HG02943 (cell line): ENCODE data around the gene JAZF1.

Source experiments
- ATAC-seq: cut with Tn5 transposase; IDR thresholded peaks from one replicate; pipeline ENCODE4 v1.9.1; 2021; ENCODE audit warnings: mild to moderate bottlenecking, low read depth, moderate library complexity; ENCODE audit not compliant: unreplicated experiment

The JAZF1 gene

GRCh38 chr7:28192786-28193585 is 12.4 kb upstream of the JAZF1 start:
- no peak for ATAC-seq

GRCh38 chr7:28191751-28192150 is 11.2 kb upstream of the JAZF1 start:
- ATAC-seq = no peak

- ATAC-seq = no peak
Measured at GRCh38 chr7:28191184-28191583, 10.6 kb upstream of the JAZF1 start.

DNA sequence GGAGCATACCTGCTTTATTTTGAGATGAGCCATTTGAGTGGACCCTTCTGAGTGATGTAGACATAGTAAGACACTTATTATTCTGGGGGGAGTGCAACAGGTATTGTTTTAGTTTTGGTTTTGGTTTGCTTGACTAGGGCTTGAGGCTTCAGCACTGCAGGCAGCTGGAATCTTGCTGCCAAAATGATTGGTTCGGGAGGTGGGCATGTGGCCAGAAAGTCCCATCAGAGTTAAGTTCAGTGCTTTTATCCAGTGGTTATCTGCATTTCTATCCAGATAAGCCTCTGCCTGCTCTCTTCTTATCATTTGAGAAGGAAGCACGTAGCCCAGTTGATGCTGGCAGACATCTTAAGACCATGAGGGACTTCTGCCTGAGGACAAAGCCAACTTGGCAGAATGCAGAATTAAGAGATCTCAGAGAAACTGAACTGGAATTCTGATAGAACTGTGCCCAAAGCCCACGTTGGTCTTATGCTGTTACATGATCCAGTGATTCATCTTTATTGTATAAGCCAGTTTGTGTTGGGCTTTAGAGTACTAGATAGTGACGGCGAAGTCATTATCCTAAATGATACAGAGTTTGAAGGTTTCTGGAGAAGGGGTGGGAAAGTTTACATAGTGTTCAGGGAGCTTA is 9.6 kb upstream of the JAZF1 start:
- no peak for ATAC-seq

DNA sequence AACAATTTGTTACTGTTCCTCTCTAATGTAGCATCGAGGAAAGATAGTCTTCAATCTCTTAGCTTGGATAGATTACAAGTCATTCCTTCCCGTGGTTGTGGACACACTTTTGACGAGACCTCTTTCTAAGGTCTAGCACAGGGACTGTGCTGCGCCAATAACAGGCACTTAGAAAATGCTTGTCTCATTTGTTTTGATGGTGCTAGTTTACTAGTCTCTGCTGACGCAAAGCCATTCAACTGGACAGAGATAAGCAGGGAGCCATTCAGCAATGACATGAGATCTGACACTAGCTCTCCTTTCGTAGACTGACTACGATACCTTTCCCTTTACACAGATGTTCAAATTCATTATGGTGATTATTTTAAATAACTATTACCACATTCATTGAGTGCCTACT is 6.4 kb upstream of the JAZF1 start:
- ATAC-seq = no peak

- ATAC-seq = no peak
Measured at GRCh38 chr7:28183627-28184026, 3.0 kb upstream of the JAZF1 start.

GRCh38 chr7:28182071-28182471 is 1.5 kb upstream of the JAZF1 start:
- ATAC-seq = no peak

- ATAC-seq = no peak
Measured at GRCh38 chr7:28181416-28181815, 821 bp upstream of the JAZF1 start.

- ATAC-seq = no peak
Measured at GRCh38 chr7:28180031-28180363, 598 bp downstream of the JAZF1 start.

DNA sequence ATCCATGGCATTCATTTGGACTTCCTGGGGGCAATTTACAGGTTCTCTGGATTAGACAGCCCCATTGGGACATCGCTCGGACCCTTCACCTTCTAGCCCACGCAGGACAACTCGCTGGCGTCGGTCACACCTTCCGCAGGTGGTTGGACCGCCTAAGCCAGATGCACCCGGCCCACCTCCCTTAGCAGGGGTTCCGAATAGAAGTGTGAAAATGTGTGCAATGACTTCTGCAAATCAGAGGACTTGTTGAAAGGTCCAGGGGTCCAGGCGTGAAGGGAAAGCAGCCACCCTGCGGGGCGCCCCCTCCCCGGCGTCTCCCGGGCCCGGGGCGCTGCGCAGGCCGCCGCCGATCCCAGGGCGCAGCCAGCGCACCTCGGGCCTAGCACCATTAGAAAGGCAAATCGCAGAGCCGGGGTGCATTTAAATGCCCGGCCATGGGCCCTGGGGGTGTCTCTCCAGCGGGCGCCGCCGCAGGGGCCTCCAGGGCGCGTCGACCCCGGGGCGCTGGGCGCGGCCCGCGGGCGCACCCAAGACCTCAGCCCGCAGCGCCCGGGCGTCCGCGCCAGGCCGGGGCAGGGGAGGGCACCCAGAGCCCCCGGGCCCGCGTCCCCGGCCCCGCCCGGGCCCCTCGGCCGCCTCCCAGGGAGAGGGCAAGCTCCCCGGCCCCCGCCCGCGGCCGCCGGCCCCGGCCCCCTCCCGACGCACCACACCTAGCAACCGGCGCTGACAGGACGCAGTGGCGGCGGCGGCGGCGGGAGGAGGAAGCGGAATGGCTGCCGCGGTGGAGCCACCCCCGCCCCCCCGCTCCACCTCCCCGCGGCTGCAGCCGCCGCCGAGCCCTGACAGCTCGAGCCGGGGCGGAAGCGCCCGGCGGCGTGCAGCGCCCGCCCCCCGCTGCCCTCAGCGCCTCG is 1.2 kb downstream of the JAZF1 start:
- ATAC-seq = peak; percentile 69

GRCh38 chr7:28178599-28178998 is 2.0 kb downstream of the JAZF1 start:
- ATAC-seq = no peak

DNA sequence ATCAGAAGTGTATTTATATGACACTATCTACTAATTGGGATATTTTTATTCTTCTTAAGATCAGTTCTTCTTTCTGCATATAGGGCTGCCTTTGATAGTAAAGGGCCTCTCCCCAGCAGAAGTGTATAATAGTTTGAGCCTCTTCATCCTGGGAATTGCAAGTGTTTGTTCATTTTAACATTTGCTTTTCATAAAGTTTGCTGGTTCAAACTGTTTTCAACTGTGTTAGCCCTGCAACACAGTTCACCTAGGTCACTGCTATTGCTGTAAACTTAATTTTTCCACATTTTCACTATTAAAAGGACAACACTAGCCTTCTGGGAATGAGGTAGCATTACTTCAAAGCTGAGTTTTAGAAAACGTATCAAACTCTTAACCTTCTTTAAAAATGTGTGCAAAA is 2.8 kb downstream of the JAZF1 start:
- ATAC-seq = no peak

GRCh38 chr7:28176645-28177044 is 4.0 kb downstream of the JAZF1 start:
- no peak for ATAC-seq

DNA sequence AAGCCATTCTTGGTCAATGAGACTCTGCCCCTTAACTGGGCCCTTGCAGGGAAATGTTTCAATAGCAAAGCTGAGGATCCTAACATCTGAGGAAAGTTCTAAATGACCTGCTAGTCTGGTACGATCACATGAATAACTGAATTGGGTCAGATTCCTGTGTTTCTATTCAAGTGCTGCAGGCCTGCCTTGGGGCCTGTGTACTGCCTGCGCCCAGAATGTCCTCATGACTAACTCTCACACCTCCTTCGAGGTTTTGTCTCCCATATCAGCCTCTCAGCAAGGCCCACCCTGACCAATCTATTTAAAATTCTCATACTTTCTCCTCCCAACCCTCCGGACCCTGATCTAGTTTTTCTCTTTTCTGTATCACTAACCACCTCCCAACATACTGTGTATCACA is 4.4 kb downstream of the JAZF1 start:
- no peak for ATAC-seq

DNA sequence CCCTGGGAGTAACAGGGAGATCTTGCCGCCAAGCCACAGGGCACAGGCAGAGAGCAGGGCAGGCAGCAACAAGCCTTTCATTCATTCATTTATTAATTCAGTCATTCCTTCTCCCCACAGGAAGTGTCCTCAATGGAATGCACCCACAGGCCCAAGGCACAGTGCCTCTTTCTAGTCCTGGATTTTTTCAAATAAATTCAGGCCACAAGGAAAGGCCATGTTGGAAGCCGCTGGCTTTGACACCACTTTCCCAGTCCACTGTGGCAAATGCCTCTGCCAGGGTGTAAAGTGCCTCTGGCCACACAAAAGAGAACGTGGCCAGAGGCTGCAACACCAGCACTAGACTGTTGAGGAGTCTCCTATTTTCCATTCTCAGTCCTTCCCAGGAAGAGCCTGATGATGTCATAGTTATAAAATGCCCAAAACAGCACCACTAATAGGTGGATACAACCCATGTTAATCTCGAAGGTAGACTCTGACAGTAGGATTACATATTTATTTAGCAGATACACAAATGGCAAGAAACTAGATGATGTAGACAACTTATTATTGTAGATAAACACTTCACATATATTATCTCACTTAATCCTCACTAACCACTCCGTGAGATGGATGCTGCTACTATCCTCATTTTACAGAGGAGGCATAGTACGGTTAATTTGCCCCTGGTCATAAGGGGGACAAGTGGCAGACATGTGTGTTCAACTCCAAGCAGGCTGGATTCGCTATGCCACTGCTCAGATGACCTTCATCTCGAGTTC is 5.5 kb downstream of the JAZF1 start:
- ATAC-seq = no peak

GRCh38 chr7:28174442-28174841 is 6.2 kb downstream of the JAZF1 start:
- ATAC-seq = no peak

DNA sequence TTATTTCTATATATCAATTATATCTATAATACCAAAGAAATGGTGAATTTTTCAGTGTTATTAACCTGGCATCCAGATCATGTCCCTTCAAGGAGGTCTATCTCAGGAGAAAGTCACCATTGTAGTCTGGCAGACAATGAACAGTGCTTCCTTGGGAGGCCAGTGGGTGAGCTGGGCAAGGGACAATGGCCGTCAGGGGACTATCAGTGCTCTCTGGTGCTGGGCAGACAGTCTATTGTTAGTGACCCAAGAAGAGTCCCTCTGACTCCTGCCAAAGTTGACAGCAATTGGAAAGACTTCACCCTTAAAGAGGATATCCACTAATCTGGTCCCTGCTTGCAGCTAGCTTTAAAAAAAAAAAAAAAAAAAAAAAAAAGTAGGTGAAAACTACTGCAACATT is 7.1 kb downstream of the JAZF1 start:
- ATAC-seq = no peak

GRCh38 chr7:28172958-28173357 is 7.6 kb downstream of the JAZF1 start:
- ATAC-seq = no peak

DNA sequence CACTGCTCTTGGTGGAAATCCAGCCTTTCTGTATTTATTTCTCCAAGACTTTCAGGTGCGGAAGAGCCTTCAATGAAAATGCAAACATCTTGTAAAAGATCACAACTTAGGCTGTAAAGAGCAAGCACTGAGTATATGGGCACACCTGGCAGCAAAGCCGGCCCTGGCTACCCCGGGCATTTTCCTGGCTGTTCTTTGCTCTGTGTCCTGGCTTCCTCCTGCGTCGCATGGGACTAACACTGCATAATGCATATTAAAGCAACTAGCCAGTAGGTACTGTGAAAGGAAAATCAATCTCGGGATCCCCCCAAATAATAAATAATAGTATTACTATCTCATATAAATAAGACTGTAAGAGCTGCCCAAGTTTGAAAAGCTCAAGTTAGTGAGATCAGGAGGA is 9.9 kb downstream of the JAZF1 start:
- ATAC-seq = no peak

- no peak for ATAC-seq
Measured at GRCh38 chr7:28169230-28169629, 11.4 kb downstream of the JAZF1 start.
